Activated CD4-positive, alpha-beta T cell treated with anti-CD3 and anti-CD28 coated beads, Interleukin-2, amount 50 U/mL, for 24 hours (primary cell): ENCODE results near the gene VWA5B2.
A peak's percentile ranks its signal among the peaks of the same experiment; 100 is the strongest.

Source experiments
- DNase-seq, 2 donors: peaks; one replicate each; pipeline ENCODE4 v3.0.0-alpha.2; 2020; ENCODE audit warnings: low read depth in 1 of 2, low spot score in 1 of 2

The VWA5B2 gene

GRCh38 chr3:184222521-184222920, 6.9 kb upstream of the VWA5B2 start:
- DNase-seq: no peak

GRCh38 chr3:184223946-184224345, 5.4 kb upstream of the VWA5B2 start:
- DNase-seq: no peak

- DNase-seq: peak; percentile 33 to 39
Observed at GRCh38 chr3:184227481-184227935, 1.9 kb upstream of the VWA5B2 start.

- DNase-seq: no peak
Observed at GRCh38 chr3:184228376-184229137, 828 bp upstream of the VWA5B2 start.

- no peak for DNase-seq
Observed at GRCh38 chr3:184230081-184230602, 757 bp downstream of the VWA5B2 start.

- no peak for DNase-seq
Observed at GRCh38 chr3:184230603-184231528, 1.5 kb downstream of the VWA5B2 start.

- DNase-seq: no peak
Observed at GRCh38 chr3:184231671-184232070, 2.3 kb downstream of the VWA5B2 start.

GRCh38 chr3:184233127-184233843, 3.9 kb downstream of the VWA5B2 start:
- DNase-seq: no peak

GRCh38 chr3:184234224-184234623, 4.8 kb downstream of the VWA5B2 start:
- no peak for DNase-seq

- DNase-seq: no peak
Observed at GRCh38 chr3:184234671-184235380, 5.4 kb downstream of the VWA5B2 start.

GRCh38 chr3:184235381-184236032, 6.1 kb downstream of the VWA5B2 start:
- no peak for DNase-seq

GRCh38 chr3:184236033-184236410, 6.6 kb downstream of the VWA5B2 start:
- no peak for DNase-seq

- DNase-seq: no peak
Observed at GRCh38 chr3:184236636-184237035, 7.3 kb downstream of the VWA5B2 start.

- no peak for DNase-seq
Observed at GRCh38 chr3:184237211-184237610, 7.8 kb downstream of the VWA5B2 start.

GRCh38 chr3:184237807-184238206, 8.4 kb downstream of the VWA5B2 start:
- no peak for DNase-seq

GRCh38 chr3:184238246-184238818, 8.9 kb downstream of the VWA5B2 start:
- DNase-seq: no peak

GRCh38 chr3:184239221-184239620, 9.8 kb downstream of the VWA5B2 start:
- no peak for DNase-seq

- no peak for DNase-seq
Observed at GRCh38 chr3:184239708-184240107, 10.3 kb downstream of the VWA5B2 start.

GRCh38 chr3:184240384-184241140, 11.2 kb downstream of the VWA5B2 start:
- DNase-seq: no peak
